GM03348 (cell line): Measurements from ENCODE around the gene CEP290.
A peak's percentile ranks its signal among the peaks of the same experiment; 100 is the strongest.
"Not testable (repeated sequence)": the region's sequence is repeated elsewhere in the genome, so short reads cannot be mapped to it uniquely, and the experiment has no call there.

ENCODE experiments used
- DNase-seq: peaks from one replicate; pipeline ENCODE4 v3.0.0; 2012; ENCODE audit warnings: low spot score

Gene CEP290

DNA sequence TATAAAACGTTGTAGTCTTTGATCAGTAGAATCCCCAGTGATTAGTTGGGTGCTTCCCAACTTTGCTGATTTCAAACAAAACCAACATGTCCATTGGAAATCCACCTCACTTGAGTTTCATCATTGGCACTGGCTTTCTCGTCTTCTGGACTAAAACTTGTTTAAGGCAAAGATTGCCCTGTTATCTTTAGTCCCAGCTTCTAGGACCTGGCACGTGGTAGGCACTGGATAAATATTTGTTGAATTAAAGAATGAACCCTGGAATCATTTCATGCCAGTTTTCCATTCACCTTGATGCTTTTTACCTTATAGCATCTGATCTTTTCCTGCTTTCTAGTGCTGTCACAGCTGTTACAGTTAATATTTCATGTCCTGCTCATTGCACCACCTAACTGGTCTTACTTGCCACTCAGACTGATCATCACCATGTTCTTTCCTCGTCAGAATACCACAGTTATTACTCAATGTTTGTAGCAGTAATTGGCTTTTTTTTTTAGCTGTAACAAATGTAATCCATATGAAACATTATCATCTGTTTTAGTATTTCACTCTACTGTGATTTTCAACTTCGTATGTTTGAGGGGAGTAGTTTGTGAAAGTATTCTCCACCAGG is 105.4 kb downstream of the CEP290 start:
- peak; percentile 58 for DNase-seq

DNA sequence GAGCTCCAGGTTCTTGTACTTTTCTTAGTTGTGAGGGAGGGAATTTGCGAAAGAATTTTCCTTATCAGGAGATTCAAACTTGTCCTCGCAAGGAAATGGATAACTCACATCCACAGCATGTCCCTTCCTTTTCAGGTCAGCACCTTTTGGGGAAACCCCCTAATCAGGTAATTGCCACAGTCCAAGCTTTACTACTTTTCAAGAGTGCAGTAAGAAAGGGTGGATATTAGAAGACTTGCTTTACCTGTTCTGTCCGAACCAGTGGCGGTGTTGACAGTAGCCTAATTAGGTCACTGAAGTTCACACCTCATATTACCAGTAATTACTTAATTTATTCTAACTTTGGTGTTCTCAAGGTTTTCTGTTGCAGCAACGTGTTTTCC is 106.0 kb downstream of the CEP290 start:
- DNase-seq = no peak

DNA sequence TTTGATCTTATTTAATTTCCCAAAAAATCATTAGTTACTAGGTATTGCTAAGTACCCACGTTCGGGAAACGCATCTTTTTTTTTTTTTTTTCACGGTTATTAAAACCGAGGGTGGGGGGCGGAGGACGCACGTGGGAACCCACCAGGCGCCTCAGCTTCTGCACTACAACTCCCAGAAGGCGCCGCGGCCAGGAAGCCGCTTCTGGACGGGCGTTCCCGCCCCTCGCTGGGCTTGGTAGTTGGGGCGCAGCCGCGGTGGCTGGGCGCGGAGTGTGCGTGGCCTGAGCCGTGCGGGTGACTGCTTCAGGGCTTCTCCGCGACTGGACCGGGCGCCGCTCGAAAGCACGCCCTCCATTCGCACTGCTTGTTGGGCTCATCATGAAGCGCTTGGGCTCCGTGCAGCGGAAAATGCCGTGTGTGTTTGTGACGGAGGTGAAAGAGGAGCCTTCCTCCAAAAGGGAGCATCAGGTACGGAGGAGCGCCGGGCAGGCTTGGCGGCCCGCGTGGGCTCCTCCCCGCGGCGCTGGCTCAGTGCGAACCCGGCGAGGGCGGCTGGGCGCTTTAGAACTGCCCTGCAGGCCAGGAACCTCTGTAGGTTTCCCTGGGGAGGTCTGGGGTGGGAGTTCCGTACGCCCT is 106.5 kb downstream of the CEP290 start:
- DNase-seq = peak; percentile 95

DNA sequence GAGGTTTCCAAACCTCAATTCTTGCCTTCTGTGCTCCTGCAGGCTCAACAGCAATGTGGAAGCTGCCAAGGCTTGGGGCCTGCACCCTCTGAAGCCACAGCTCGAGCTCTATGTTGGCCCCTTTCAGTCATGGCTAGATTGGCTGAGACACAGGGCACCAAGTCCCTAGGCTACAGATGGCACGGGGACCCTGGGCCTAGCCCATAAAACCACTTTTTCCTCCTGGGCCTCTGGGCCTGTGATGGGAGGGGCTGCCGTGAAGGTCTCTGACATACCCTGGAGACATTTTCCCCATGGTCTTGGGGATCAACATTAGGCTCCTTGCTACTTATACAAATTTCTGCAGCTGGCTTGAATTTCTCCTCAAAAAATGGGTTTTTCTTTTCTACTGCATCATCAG is 110.7 kb downstream of the CEP290 start:
- DNase-seq = not testable (repeated sequence)

DNA sequence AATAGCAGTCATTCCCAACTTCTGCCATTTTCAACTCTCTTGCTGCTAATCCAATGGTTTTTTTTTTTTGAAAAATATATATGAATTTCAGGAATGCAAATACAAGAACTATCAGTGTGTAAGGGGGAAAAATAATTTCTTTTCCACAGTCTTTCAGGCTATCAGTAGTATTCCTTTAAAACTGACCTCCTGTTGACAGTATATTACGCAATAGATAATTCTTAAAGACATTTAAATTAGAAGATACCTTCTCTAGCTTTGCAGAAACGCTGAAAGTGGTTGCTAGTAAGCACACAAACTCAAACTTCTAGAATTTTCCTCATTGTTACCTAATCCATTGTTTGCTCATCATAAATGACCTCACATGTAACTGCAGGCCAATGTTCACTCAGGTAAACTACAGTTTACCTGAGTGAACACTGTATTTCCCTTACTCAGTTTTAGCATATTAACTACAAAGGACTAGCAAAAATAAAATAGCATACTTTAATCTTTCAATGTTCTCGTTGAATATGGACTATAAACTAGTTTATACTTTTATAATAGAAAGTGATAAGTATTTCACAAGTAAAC is 112.7 kb downstream of the CEP290 start, which contains the start of gene C12orf50:
Gene C12orf50 (minus strand): TSS at position 309 of the 573 bp plus-strand sequence. CDS start 2,439 bp downstream, outside the sequence.
- DNase-seq = no peak

DNA sequence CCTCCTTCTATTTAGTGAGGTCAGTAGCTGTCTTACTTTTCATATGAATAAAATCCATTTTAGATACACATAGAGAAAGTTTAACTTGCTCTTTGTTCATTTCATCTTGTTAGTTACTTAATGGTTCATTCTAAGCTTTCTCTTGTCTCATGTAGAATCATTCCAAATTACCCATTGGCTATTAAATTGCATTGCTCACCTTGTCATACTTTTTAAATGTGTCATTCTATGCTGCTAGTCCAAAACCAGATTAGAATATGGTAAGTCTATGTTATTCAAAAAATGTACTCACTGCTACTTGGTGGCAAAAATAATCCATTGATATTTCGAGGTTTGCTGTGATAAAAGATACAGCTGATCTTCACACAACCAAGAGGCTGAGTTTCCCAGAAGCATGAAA is 115.7 kb downstream of the CEP290 start:
- DNase-seq = no peak

DNA sequence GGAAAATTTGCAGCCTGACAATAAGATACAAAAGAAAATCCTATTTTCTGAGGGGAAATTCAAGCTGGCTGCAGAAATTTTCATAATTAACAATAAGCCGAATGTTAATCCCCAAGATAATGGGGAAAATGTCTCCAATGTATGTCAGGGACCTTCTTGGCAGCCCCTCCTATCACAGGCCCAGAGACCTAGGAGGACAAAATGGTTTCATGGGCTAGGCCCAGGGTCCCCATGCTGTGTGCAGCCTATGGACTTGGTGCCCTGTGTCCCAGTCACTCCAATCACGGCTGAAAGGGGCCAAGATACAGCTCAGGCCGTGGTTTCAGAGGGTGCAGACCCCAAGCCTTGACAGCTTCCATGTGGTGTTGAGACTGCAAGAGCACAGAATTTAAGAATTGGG is 123.9 kb downstream of the CEP290 start:
- DNase-seq = no peak

DNA sequence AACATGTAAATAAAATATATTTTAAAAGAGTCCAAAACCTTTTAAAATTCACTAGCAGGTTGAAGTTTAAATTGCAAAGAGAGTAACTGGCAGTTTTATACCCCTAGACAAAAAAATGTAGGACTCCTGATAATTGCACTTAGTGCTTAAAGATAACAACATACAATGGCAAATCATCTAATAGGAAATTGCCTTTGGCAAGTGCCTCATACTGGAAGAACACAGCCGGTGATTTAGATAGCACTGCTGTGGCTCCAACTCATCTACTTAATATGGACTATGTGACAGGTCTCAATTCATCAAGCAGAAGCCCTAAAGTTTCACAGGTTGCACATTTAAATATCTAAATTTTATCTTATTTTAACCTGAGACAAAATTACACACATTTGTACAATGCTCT is 126.1 kb downstream of the CEP290 start:
- no peak for DNase-seq

DNA sequence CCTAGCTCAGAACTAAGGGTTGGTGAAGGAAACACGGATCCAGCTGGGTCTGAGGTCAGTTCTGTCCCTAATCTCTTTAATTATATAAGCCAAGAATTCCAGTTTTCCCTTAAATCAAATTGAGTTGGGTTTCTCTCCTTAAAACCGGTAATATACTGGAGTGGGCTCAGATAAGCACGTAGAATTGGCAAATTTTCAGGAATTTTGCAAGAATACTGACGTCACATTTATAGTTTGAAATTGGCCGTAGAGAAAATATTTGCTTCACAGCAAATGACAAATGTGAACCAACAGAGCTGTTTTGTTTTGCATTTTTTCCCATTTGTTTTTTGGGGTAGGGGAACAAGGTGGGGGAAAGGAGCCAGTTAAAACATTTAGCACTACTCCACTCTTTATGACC is 130.1 kb downstream of the CEP290 start:
- no peak for DNase-seq

DNA sequence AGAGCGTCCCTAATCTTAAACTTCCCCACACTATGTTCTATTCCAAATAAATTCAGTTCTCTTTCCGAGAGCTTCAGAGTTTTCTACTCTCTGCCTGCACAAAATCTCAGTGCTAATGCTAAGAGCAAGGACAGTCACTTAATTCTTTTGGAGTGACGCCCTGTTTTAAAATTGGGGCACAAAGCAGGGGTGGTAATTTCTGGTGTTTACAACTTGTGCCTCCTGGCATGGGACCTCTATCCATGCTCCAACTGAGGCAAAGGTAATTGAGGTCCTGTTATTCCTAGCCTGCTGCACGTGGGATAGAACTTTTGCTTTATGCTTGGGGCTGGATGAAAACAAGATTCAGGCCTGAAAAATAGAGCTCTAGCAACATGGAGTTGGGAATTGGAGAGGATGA is 135.5 kb downstream of the CEP290 start:
- no peak for DNase-seq

DNA sequence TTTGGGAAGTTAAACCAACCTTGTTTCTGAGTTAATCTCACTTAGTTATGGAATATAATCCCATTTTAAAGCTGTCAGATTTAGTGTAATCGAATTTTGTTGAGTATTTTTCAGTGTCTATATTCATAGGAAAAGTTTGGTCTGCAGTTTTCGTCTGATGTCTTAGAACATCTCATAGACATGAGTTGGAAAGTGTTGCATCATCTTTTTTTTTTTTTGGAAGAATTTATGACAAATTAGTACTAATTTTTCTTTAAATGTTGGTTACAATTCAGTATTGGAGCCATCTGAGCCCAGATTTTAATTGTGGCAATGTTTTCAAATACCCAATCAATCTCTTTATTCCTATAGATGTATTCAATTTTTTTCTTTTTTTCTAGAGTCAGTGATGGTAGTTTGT is 140.6 kb downstream of the CEP290 start:
- no peak for DNase-seq
